PC-3 (cell line): ENCODE measurements around the gene PAPOLB. TPM values are rescaled to one million over a fixed set of nuclear protein-coding genes. Genes with fewer than 3 reads are reported as not detected.

Experiments used
- ATAC-seq: fragments of 200-7000 bp; cut with Tn5 transposase; 2 replicates; pipeline ENCODE4 v1.9.1; 2020; ENCODE audit warnings: mild to moderate bottlenecking, moderate library complexity
- BruUV-seq: library from RNA; stranded (reverse); fragments of 400-500 nt; replicated peaks from 2 replicates; lab custom pipeline; 2021; lab: Mats Ljungman, UMichigan
- CTCF ChIA-PET: fragments of 300-600 bp; sonication (Branson Sonifier 250); formaldehyde crosslinking; loops from one replicate; lab custom pipeline; 2022; ENCODE audit warnings: antibody characterized with exemption; lab: Charles Lee
- POLR2A ChIA-PET: fragments of 300-600 bp; sonication (Branson Sonifier 250); formaldehyde crosslinking; loops from one replicate; lab custom pipeline; 2022; ENCODE audit warnings: antibody characterized with exemption; ENCODE audit not compliant: unreplicated experiment; lab: Charles Lee
- DNase-seq: peaks from one replicate; pipeline ENCODE4 v3.0.0-alpha.2; 2015
- H2AFZ ChIP-seq: fragments of 300-600 bp; sonication (generic); 2 replicates; pipeline ENCODE4 v1.6.0; 2016; ENCODE audit warnings: antibody characterized with exemption, low read length
- H3F3A ChIP-seq: fragments of 300-600 bp; sonication (generic); one replicate; pipeline ENCODE4 v1.6.0; 2017; ENCODE audit warnings: antibody characterized with exemption, low read length, control low read depth, mild to moderate bottlenecking; ENCODE audit not compliant: unreplicated experiment
- H3K27ac ChIP-seq: fragments of 300-600 bp; sonication (generic); 2 replicates; pipeline ENCODE4 v1.5.1; 2016; ENCODE audit warnings: mild to moderate bottlenecking, low read length
- H3K27me3 ChIP-seq: fragments of 300-600 bp; sonication (generic); 2 replicates; pipeline ENCODE4 v1.6.1; 2016; ENCODE audit warnings: low read length, mixed read lengths
- H3K36me3 ChIP-seq: fragments of 300-600 bp; sonication (generic); 2 replicates; pipeline ENCODE4 v1.6.1; 2016; ENCODE audit warnings: low read depth, mixed run types, low read length, mixed read lengths
- H3K4me1 ChIP-seq: fragments of 300-600 bp; sonication (generic); 2 replicates; pipeline ENCODE4 v1.5.1; 2016; ENCODE audit warnings: low read length; ENCODE audit not compliant: insufficient read depth
- H3K4me2 ChIP-seq: fragments of 300-600 bp; sonication (generic); 2 replicates; pipeline ENCODE4 v1.6.0; 2016; ENCODE audit warnings: low read length
- H3K4me3 ChIP-seq: fragments of 300-600 bp; sonication (generic); 2 replicates; pipeline ENCODE4 v1.5.1; 2016; ENCODE audit warnings: mild to moderate bottlenecking, low read length, mixed read lengths
- H3K79me2 ChIP-seq: fragments of 300-600 bp; sonication (generic); 2 replicates; pipeline ENCODE4 v1.6.1; 2017; ENCODE audit warnings: low read length, mixed read lengths
- H3K9ac ChIP-seq: fragments of 300-600 bp; sonication (generic); 2 replicates; pipeline ENCODE4 v1.6.0; 2016; ENCODE audit warnings: mild to moderate bottlenecking, low read length
- H3K9me2 ChIP-seq: fragments of 300-600 bp; sonication (generic); replicated peaks from 2 replicates; pipeline ENCODE4 v1.6.1; 2016; ENCODE audit warnings: mixed run types, low read length, mixed read lengths
- H3K9me3 ChIP-seq: fragments of 300-600 bp; sonication (generic); 2 replicates; pipeline ENCODE4 v1.6.1; 2016; ENCODE audit warnings: low read length, mixed read lengths
- H4K20me1 ChIP-seq: fragments of 300-600 bp; sonication (generic); 2 replicates; pipeline ENCODE4 v1.6.1; 2016; ENCODE audit warnings: low read length, mixed read lengths
- EZH2 ChIP-seq: fragments of 300-600 bp; sonication (generic); IDR thresholded peaks from one replicate; pipeline ENCODE4 v1.6.1; 2017; ENCODE audit warnings: antibody characterized with exemption, mild to moderate bottlenecking, low read length; ENCODE audit not compliant: unreplicated experiment
- EZH2phosphoT487 ChIP-seq: fragments of 300-600 bp; sonication (generic); IDR thresholded peaks from 2 replicates; pipeline ENCODE4 v1.6.1; 2018; ENCODE audit warnings: mild to moderate bottlenecking, antibody characterized with exemption, low read length, borderline replicate concordance
- intact Hi-C: fragments of 100-400 bp; cut with micrococcal nuclease; formaldehyde crosslinking; loops from 2 replicates; pipeline ENCODE4 v1.9.0; 2023
- total RNA-seq: library from RNA; depleted of rRNA; stranded (reverse); fragments of >200 nt; gene quantifications from 2 replicates; pipeline ENCODE4 v1.2.3, GENCODE V29; 2014
- TF ChIP-seq, protein P1 (sequence below): fragments of 300-600 bp; sonication (generic); conservative IDR thresholded peaks from 2 replicates; pipeline ENCODE4 v1.5.1; 2017; ENCODE audit warnings: antibody characterized with exemption, low read depth, mild to moderate bottlenecking, low read length

Gene PAPOLB
- total RNA-seq, 1 experiment from 2014 or later, result 0.29 TPM

DNA sequence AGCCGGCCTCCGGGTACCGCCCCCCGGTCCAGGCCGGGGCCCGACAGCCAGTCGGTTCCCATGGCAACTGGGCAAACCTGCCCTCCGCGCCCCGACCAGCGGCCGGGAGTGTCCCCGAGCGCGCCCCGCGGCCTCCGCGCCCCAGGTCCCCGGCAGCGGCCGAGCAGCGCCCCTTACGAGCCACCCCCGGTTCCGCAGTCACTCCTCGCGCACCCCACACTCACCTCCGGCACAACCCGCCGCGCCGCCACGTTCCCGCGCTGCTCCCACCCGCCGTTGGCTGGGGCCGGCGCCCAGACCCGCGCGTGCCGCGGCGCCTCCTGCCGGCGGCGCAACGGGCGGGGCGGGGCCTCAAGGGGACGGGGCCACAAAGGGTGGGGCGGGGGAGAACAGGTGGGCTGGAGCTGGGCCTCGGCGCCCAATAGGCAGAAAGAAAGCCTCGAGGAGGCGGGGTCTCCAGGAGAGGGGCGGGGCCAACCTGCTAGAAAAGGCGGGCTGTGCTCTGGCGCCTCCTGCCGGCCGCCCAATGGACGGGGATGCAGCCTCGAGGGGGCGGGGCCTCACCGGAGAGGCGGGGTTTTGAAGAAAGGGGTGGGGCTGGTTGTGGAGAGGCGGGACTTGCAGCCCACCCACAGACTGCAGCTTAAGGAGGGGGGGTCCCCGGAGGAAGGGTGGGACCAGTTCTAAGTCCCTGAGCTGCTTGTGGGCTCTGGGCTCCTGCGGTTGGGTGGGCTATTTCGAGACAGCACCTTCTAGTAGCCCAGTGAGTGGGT, 21.7 kb upstream of the PAPOLB start, which contains the start of gene RADIL:
TSS of gene RADIL (minus strand) at position 345 of the 773 bp plus-strand sequence. CDS start 5,577 bp downstream, outside the sequence.
- Histone ChIP-seq H3K4me1 (0 out of 2 replicates have a peak, but pooled peaks cover 10% of the 10 kb centered on the region), H3K9me3 (no peaks in the 10 kb centered on the region), H3F3A (no peaks in the 10 kb centered on the region), H3K27ac (no peak within 1 kb of the TSS), H3K27me3 (no peaks in the 10 kb centered on the region), H3K4me2 (peak within 1 kb of the TSS; percentile 89), H3K4me3 (peak within 1 kb of the TSS; percentile 70), H4K20me1 (no peaks in the 10 kb centered on the region), H3K9me2 (no peaks in the 10 kb centered on the region), H3K9ac (peak within 1 kb of the TSS; percentile 59), H3K36me3 (no peaks in the 10 kb centered on the region), H2AFZ (peak within 1 kb of the TSS; percentile 82), H3K79me2 (no peaks in the 10 kb centered on the region)
- ChIA-PET POLR2A (interaction anchor here (0.7 kb wide), 1 partner anchor 52 kb away, joined by 4 read pairs; no protein-coding TSS in a partner anchor), CTCF (interaction anchor here (0.6 to 1.5 kb wide), 5 partner anchors 34 to 205 kb away, joined by 3 to 10 read pairs (median 6); no protein-coding TSS in a partner anchor)
- DNase-seq (peak; percentile 91), ATAC-seq (peak; percentile 81)
- no TSS peak for BruUV-seq
- no peak for TF ChIP-seq EZH2
- TF ChIP-seq, protein P1, sequence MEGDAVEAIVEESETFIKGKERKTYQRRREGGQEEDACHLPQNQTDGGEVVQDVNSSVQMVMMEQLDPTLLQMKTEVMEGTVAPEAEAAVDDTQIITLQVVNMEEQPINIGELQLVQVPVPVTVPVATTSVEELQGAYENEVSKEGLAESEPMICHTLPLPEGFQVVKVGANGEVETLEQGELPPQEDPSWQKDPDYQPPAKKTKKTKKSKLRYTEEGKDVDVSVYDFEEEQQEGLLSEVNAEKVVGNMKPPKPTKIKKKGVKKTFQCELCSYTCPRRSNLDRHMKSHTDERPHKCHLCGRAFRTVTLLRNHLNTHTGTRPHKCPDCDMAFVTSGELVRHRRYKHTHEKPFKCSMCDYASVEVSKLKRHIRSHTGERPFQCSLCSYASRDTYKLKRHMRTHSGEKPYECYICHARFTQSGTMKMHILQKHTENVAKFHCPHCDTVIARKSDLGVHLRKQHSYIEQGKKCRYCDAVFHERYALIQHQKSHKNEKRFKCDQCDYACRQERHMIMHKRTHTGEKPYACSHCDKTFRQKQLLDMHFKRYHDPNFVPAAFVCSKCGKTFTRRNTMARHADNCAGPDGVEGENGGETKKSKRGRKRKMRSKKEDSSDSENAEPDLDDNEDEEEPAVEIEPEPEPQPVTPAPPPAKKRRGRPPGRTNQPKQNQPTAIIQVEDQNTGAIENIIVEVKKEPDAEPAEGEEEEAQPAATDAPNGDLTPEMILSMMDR, result peak; percentile 75
- intact Hi-C loops, result loop anchor here (1.0 to 10.0 kb wide), 3 partner anchors 34 to 91 kb away; no protein-coding TSS in a partner anchor

DNA sequence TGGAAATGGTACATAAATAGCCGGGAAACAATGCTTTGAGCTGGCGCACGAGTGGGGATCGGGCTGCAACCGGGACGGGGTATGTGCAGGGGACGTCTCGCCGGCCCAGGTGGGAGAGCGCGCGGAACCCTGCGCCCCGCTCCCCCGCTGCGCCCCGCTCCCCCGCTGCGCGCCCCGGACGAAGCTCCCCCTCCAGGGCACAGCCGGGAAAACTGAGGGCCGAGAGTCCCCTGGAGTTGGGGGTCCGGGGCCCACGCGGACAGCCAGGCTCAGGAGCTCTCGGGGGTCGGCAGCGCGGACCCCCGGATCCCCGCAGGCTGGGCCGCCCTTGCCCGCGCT, 21.2 kb upstream of the PAPOLB start:
- Histone ChIP-seq H3K4me3 (peak overlapping the region; percentile 70), H3K27me3 (no peaks in the 10 kb centered on the region), H3K36me3 (no peaks in the 10 kb centered on the region), H2AFZ (peak overlapping the region; percentile 82), H3K27ac (no peak overlapping the region), H3K9me2 (no peaks in the 10 kb centered on the region), H4K20me1 (no peaks in the 10 kb centered on the region), H3K9me3 (no peaks in the 10 kb centered on the region), H3K4me2 (peak overlapping the region; percentile 89), H3F3A (no peaks in the 10 kb centered on the region), H3K79me2 (no peaks in the 10 kb centered on the region), H3K4me1 (0 out of 2 replicates have a peak, but pooled peaks cover 10% of the 10 kb centered on the region), H3K9ac (peak overlapping the region; percentile 59)
- intact Hi-C loops, result loop anchor here (1.0 to 10.0 kb wide), 3 partner anchors 34 to 92 kb away; no protein-coding TSS in a partner anchor
- ChIA-PET POLR2A (no interaction called here), CTCF (interaction anchor here (0.6 to 1.5 kb wide), 6 partner anchors 44 to 206 kb away, joined by 3 to 7 read pairs (median 3); no protein-coding TSS in a partner anchor)
- no peak for DNase-seq
- no TSS peak for BruUV-seq
- no peak for TF ChIP-seq EZH2phosphoT487
- TF ChIP-seq, protein P1, result no peak
- TF ChIP-seq EZH2, result no peak
- ATAC-seq, result peak; percentile 2; the same call in 1 of the 2 replicates
